ENCODE data around the gene C11orf24.
"Not testable (repeated sequence)": the region's sequence is repeated elsewhere in the genome, so short reads cannot be mapped to it uniquely, and the experiment has no call there.

GRCh38 chr11:68243847-68244246, 27.9 kb downstream of the C11orf24 start:
- TF ChIP-seq CTCF, POLR2A (IDR thresholded peaks at IDR 0.05): not testable (repeated sequence)
